Measurements from ENCODE around the gene FAM9A.
A peak's percentile ranks its signal among the peaks of the same experiment; 100 is the strongest.

Gene FAM9A

GRCh38 chrX:8801041-8801599 is at the start of gene FAM9A:
Gene FAM9A (minus strand): TSS chrX:8801383. CDS start chrX:8800171, 1,212 bp downstream.
- no peak for DNase-seq (ENCODE audit: low spot score)

DNA sequence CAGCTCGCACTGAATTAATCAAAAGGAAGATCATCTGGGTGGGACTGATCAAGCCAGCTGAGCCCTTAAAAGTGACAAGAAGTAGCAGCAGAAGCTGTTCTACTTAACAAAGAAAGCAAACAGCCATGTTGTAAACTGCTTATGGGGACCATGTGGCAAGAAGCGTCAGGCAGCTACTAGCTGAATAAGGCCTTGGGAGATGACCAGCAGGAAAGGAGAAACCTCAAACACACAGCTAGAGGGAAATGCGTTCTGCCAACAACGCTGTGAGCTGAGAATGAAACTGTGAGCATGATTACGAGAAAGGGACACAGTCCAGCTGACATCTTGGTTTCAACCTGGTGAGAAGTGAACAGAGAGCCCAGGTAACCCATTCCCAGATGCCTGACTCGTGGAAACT is 49.3 kb upstream of the FAM9A start:
- no peak for DNase-seq (ENCODE audit: low spot score)

DNA sequence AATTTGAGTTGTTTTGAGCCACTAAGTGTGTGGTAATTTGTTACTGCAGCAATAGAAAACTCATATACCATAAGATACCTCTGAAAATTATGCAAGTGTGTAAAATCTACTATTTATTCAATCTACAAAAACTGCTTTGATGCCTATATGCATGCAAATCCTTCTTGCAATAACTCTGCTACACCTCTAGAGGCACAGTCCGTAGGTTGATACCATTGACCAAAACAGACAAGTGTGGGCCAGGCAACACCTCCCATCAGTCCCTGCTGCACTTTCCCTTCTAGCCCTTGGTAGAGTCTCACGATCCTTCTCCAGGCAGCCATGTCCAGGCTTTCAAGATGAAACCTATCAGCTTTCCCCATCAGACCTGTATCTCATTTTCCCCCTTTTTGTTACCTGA is 48.8 kb upstream of the FAM9A start:
- DNase-seq (ENCODE audit: low spot score), result no peak

DNA sequence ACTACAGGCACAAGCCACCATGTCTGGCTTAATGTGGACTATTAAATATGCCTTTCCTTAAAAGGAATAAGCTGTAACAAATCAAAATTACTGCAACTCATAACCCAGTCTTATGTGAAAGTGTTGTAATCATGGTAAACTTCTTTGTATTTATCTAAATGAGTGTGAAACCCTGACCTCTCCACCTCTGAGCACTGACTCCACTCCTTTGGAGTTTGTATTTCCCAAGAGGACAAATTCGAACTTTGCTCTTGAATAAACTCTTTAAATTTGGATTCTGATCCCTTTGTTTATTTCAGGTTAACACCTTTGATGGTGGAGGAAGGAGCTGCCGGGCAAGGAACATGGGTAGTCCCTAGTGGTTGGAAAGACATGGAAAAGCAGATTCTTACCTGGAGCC is 48.3 kb upstream of the FAM9A start:
- DNase-seq (ENCODE audit: low spot score), result no peak

DNA sequence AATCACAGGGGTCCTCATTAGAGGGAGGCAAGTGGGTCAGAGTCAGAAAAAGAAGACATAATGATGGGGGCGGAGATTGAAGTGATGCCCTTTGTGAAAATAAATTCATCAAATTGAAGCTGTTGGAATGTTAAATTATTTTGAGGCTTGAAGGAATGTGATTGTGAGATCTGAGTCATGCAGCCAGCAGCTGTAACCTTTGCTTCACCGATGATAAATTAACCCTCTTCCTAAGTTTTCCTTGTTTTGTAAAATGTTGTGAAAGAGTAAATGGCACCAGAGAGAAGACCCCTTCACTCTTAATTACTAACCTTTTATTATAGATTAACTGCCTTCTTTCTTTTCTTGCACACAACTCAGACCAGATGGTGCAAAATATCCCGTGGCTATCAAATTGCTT is 47.7 kb upstream of the FAM9A start:
- no peak for DNase-seq (ENCODE audit: low spot score)

- DNase-seq (ENCODE audit: low spot score), result no peak
These were observed 47.3 kb upstream of the FAM9A start for GRCh38 chrX:8848441-8848840.

GRCh38 chrX:8847360-8847759 is 46.2 kb upstream of the FAM9A start:
- no peak for DNase-seq (ENCODE audit: low spot score)

DNA sequence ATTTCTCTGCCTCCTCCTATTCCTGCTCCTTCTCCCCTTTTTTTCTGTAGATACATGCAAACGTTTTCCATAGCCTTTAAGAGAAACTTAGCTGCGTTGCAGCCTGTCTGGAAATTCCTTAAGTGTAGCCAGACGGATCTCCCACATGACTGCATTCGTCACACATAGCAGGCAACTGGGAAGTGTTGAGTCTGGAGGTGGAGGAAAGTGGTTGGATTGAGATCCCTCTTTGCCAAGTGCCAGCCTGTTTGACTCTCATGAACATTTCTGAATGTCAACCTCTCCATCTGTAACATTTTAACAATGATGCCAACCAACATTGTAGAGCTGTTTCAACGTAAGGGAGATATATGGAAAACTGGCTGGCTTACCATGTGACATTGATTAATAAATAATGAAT is 45.1 kb upstream of the FAM9A start:
- no peak for DNase-seq (ENCODE audit: low spot score)

- DNase-seq (ENCODE audit: low spot score), result no peak
These were observed 44.3 kb upstream of the FAM9A start for GRCh38 chrX:8845469-8845868.

DNA sequence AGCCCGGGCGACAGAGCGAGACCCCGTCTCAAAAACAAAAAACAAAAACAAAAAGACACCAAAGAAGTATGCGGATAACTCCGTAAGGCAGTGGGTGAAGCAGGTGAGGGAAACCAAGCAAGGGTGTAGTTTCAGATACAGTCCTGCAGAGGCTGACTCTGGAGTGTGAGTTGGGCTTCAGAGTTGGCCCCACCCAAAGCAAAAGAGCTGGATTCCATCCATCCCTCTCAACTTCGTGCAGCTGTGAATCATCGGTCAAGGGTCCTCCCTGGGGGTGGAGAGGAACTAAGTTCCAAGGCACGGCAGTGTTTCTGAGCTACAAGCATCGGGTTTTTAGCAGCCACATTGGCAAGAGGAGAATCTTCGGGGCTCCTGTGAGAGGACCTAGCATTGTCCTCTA is 43.9 kb upstream of the FAM9A start:
- no peak for DNase-seq (ENCODE audit: low spot score)

GRCh38 chrX:8844157-8844556 is 43.0 kb upstream of the FAM9A start:
- no peak for DNase-seq (ENCODE audit: low spot score)

GRCh38 chrX:8841911-8842310 is 40.7 kb upstream of the FAM9A start:
- DNase-seq (ENCODE audit: low spot score), result no peak

- DNase-seq (ENCODE audit: low spot score), result no peak
These were observed 33.2 kb upstream of the FAM9A start for GRCh38 chrX:8834392-8834791.

DNA sequence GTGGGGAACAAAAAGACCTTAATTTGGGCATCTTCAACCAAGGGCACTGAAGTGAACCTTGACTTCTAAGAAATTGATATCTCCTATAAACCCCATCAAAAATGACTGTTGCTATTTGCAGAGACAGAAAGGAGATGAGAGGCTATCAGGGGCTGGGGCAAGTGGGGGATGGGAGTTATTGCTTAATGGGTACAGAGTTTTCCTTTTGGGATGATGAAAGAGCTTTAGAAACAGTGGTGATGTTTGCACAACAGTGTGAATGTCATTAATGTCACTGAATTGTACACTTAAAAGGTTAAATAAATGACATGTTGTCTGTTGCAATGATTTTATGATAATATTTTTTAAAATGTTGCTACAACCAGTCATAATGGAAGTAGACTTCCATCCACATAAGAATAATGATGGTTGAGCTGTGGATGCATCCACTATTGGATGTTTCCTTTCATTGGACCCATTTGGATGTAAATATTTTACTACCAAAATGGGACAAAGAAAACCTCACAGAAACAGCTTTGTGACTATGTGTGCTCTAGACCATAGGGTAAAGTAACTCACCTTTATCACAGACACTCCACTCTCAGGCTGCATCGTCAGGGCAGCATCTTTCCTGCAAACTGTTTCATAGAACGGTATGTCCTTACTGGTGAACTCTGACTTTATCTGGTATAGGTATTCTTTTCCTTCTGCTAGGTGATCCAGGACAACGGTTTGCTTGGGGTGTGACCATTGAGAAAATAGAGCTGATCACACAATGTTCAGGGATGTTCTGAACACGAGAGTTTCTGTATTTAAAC is 31.6 kb upstream of the FAM9A start:
- DNase-seq (ENCODE audit: low spot score), result no peak

GRCh38 chrX:8823698-8824097 is 22.5 kb upstream of the FAM9A start:
- DNase-seq (ENCODE audit: low spot score), result no peak

DNA sequence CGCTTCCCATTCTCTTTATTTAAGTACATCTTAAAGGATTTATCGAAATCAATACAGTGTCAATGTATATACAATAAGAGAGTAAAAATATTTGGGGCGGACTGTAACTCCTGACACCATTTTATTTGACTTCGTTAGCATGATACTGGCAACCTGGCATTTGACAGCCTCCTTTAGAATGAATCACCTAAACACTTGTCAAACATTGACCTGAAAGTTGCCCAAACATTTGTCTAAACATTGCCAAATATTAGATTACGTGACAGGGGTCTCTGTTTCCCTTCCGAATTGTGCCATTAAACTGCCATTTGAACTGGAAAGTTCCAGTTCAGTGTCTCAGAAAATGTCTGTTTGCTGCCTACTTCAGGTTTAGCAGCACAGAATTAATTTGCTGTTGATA is 20.8 kb upstream of the FAM9A start:
- no peak for DNase-seq (ENCODE audit: low spot score)

GRCh38 chrX:8820910-8821527 is 19.8 kb upstream of the FAM9A start:
- DNase-seq (ENCODE audit: low spot score), result no peak

- DNase-seq (ENCODE audit: low spot score), result peak; percentile 33
These were observed 14.4 kb upstream of the FAM9A start for GRCh38 chrX:8815460-8816065.

GRCh38 chrX:8813036-8813435 is 11.9 kb upstream of the FAM9A start:
- DNase-seq (ENCODE audit: low spot score), result no peak

DNA sequence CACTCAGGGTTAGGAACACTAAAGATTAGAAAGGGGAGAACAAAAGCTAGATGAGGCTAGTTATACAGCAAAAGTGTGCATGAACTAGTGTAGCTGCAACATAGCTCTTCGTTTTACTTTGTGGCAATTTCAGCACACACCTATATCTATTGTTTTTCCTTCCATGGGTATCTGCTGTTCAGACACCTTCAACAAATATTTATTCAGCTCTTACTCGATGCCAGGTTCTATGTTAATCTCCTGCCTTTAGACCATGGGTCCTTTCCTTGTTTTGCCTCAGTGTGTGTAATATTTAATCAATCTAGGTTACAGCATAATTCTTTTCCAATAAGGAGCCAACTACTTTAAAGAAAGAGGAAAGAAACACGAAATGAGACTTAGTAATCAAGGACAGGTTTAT is 10.4 kb upstream of the FAM9A start:
- DNase-seq (ENCODE audit: low spot score), result no peak

GRCh38 chrX:8808661-8809060 is 7.5 kb upstream of the FAM9A start:
- DNase-seq (ENCODE audit: low spot score), result no peak

DNA sequence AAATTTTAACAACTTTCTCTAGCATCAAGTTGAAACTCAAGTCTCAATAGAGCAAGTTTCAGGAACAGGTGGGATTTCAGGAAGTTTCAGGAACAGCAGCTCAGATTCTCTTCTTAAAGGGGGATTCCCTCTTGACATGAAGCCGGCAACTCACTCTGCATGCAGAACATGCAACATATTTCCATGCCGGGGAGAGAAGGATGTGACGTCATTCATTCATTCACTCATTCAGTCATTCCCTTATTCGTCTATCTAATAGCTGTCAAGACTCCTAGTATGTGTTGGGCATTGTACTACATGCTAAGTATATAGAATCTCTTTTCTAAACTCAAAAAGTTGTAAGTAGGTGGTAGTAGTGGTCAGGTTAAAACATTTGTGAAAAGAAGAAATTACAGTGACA is 4.8 kb upstream of the FAM9A start:
- no peak for DNase-seq (ENCODE audit: low spot score)

GRCh38 chrX:8805046-8805445 is 3.9 kb upstream of the FAM9A start:
- DNase-seq (ENCODE audit: low spot score), result no peak
